Caco-2 (cell line): Measurements from ENCODE around the gene ARAP3. TPM values are rescaled to one million over a fixed set of nuclear protein-coding genes. Genes with fewer than 3 reads are reported as not detected.

Experiments used
- BruUV-seq: library from RNA; stranded (reverse); fragments of 400-500 nt; replicated peaks from 2 replicates; lab custom pipeline; 2021; lab: Mats Ljungman, UMichigan
- CTCF ChIA-PET: fragments of 300-600 bp; sonication (Branson Sonifier 250); formaldehyde crosslinking; loops from one replicate; lab custom pipeline; 2022; ENCODE audit warnings: antibody characterized with exemption; lab: Charles Lee
- POLR2A ChIA-PET: fragments of 300-600 bp; sonication (Branson Sonifier 250); formaldehyde crosslinking; loops from one replicate; lab custom pipeline; 2022; ENCODE audit warnings: antibody characterized with exemption; lab: Charles Lee
- DNase-seq, 2 experiments: peaks; one replicate each; pipeline versions ENCODE4 v3.0.0 to v3.0.0-alpha.2; 2020 to 2022
- H3K27me3 ChIP-seq: replicated peaks from 2 replicates; pipeline ENCODE4 v1.6.0; 2011; ENCODE audit warnings: low read length; ENCODE audit not compliant: control insufficient read depth, insufficient read depth
- H3K36me3 ChIP-seq: 2 replicates; pipeline ENCODE4 v1.5.1; 2011; ENCODE audit warnings: low read length; ENCODE audit not compliant: control insufficient read depth, insufficient read depth
- H3K4me1 ChIP-seq: fragments of 250-450 bp; sonication (Bioruptor Pico); 2 replicates; pipeline ENCODE4 v1.5.1; 2020; ENCODE audit warnings: mild to moderate bottlenecking
- H3K4me3 ChIP-seq: 2 replicates; pipeline ENCODE4 v1.5.1; 2011; ENCODE audit warnings: low read depth, mild to moderate bottlenecking, control low read depth, low read length
- H3K9me3 ChIP-seq: fragments of 250-450 bp; sonication (Bioruptor Pico); 2 replicates; pipeline ENCODE4 v1.5.1; 2020; ENCODE audit warnings: mild to moderate bottlenecking, moderate library complexity
- H3K27ac Mint-ChIP-seq: one replicate; pipeline ENCODE4 v1.8.0; 2022; ENCODE audit warnings: mixed read lengths; ENCODE audit not compliant: unreplicated experiment
- H3K27me3 Mint-ChIP-seq: one replicate; pipeline ENCODE4 v1.8.0; 2022; ENCODE audit warnings: mixed read lengths; ENCODE audit not compliant: insufficient read depth, unreplicated experiment
- H3K36me3 Mint-ChIP-seq: one replicate; pipeline ENCODE4 v1.8.0; 2022; ENCODE audit warnings: mild to moderate bottlenecking, mixed read lengths; ENCODE audit not compliant: insufficient read depth, unreplicated experiment
- H3K4me1 Mint-ChIP-seq: one replicate; pipeline ENCODE4 v1.8.0; 2022; ENCODE audit warnings: low read depth, mixed read lengths; ENCODE audit not compliant: unreplicated experiment
- H3K4me3 Mint-ChIP-seq: one replicate; pipeline ENCODE4 v1.8.0; 2022; ENCODE audit warnings: mild to moderate bottlenecking, moderate library complexity, mixed read lengths; ENCODE audit not compliant: unreplicated experiment
- H3K9me3 Mint-ChIP-seq: one replicate; pipeline ENCODE4 v1.8.0; 2022; ENCODE audit warnings: mixed read lengths; ENCODE audit not compliant: unreplicated experiment
- intact Hi-C: fragments of 100-400 bp; cut with micrococcal nuclease; formaldehyde crosslinking; loops from one replicate; pipeline ENCODE4 v1.10.0; 2022; ENCODE audit not compliant: unreplicated experiment
- total RNA-seq: library from RNA; stranded (reverse); gene quantifications from 2 replicates; pipeline ENCODE4 v1.2.3, GENCODE V29; 2022
- TF ChIP-seq, protein P1 (sequence below), 2 experiments: fragments of 200-600 bp in 1 of 2; IDR thresholded peaks; 1 replicate in 1 of 2; 2 replicates in 1 of 2; pipeline versions ENCODE4 v1.5.1 to v1.8.0; 2011 to 2022; ENCODE audit warnings: antibody characterized with exemption in 1 of 2, control low read depth in 1 of 2, inconsistent platforms in 1 of 2, low read depth in 1 of 2, low read length in 1 of 2, mild to moderate bottlenecking in 1 of 2, moderate library complexity in 1 of 2; ENCODE audit not compliant: insufficient read depth in 1 of 2, severe bottlenecking in 1 of 2, unreplicated experiment in 1 of 2

ARAP3 gene
- total RNA-seq, 1 experiment from 2014 or later: 6.3 TPM

DNA sequence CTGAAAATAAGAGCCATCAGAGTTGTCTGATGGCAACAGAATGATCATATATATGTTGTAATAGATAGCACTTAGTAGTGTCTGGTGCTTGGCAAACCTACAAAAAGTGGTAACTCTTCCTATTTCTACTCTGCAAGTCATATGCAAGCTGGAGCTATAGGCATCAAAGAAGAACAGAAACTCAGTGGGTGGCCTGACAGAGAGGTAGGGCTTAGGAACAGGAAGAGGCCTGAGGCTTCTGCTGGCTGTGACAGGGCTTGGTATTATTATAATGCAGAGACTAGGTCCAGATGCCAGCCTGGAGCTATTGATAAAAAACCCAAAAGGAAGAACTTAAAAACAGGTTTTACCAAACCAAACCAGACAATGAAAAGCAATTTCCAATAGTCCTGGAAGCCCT, 58.8 kb downstream of the ARAP3 start:
- Mint-ChIP-seq H3K4me3 (no peak overlapping the region), H3K4me1 (no peaks in the 10 kb centered on the region), H3K36me3 (peaks cover 44% of the 10 kb centered on the region), H3K27ac (no peak overlapping the region), H3K9me3 (no peaks in the 10 kb centered on the region), H3K27me3 (no peaks in the 10 kb centered on the region)
- H3K4me3 ChIP-seq: no peak overlapping the region
- no peaks in the 10 kb centered on the region for H3K9me3 ChIP-seq
- H3K4me1 ChIP-seq: peaks cover 4% of the 10 kb centered on the region; the same call in 1 of the 2 replicates
- BruUV-seq: no TSS peak
- ChIA-PET POLR2A (no interaction called here), CTCF (interaction anchor here (0.9 kb wide), 1 partner anchor 31 kb away, joined by 6 read pairs; no protein-coding TSS in a partner anchor)
- TF ChIP-seq, protein P1, sequence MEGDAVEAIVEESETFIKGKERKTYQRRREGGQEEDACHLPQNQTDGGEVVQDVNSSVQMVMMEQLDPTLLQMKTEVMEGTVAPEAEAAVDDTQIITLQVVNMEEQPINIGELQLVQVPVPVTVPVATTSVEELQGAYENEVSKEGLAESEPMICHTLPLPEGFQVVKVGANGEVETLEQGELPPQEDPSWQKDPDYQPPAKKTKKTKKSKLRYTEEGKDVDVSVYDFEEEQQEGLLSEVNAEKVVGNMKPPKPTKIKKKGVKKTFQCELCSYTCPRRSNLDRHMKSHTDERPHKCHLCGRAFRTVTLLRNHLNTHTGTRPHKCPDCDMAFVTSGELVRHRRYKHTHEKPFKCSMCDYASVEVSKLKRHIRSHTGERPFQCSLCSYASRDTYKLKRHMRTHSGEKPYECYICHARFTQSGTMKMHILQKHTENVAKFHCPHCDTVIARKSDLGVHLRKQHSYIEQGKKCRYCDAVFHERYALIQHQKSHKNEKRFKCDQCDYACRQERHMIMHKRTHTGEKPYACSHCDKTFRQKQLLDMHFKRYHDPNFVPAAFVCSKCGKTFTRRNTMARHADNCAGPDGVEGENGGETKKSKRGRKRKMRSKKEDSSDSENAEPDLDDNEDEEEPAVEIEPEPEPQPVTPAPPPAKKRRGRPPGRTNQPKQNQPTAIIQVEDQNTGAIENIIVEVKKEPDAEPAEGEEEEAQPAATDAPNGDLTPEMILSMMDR (IDR thresholded peaks at IDR 0.05; ENCODE audit: insufficient read depth in 1 of 2, low read depth in 1 of 2, low read length in 1 of 2, severe bottlenecking in 1 of 2, unreplicated experiment in 1 of 2): no peak
- intact Hi-C loops: no loop called here
- no peak for DNase-seq
- H3K27me3 ChIP-seq: no peaks in the 10 kb centered on the region
- peaks cover 2% of the 10 kb centered on the region for H3K36me3 ChIP-seq

DNA sequence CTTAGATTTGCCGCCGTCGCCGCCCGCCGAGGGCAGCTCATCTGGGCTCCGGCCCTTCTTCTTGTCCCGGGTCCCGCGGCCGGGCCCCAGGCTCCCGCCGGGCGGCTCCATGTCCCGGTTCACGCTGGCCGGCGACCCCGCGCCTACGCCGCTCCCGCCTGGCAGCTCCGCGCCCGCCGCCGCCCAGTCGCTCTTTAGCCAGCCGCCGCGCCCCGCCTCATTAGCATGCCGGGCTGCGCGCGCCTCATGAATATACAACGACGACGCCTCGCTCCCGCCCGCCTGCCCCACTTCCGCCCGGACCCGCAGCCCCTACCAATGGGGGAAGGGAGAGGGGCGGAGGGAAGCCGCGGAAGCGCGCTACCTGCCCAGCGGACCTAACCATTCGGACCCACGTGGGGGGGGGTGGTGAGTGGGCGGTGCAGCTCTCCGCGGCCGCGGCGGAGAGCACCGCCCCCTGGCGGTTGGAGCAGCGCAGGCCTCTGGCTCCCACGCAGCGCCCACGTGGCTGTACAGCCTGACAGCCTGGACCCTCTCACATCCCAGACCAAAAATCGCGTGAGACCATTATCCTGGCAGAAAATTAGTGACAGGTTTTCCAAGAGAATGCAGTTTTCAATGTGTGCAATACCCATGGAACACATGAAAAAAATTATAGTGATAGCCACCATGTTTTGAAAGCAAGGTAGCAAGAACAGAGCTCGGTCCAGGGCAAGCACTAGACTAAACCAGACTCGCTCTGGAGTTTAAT, 63.1 kb downstream of the ARAP3 start, which contains the start of gene DIAPH1:
DIAPH1 (minus strand) TSS at position 197 of the 751 bp plus-strand sequence; CDS start at position 111, 86 bp downstream.
- peak within 1 kb of the TSS; percentile 96 for H3K27ac Mint-ChIP-seq
- no peaks in the 10 kb centered on the region for H3K27me3 Mint-ChIP-seq
- Histone ChIP-seq H3K4me3 (peak within 1 kb of the TSS; percentile 87), H3K9me3 (no peaks in the 10 kb centered on the region), H3K27me3 (no peaks in the 10 kb centered on the region), H3K4me1 (peaks cover 29% of the 10 kb centered on the region), H3K36me3 (peaks cover 2% of the 10 kb centered on the region; the same call in 1 of the 2 replicates)
- peaks cover 52% of the 10 kb centered on the region for H3K36me3 Mint-ChIP-seq
- BruUV-seq: no TSS peak
- peak; percentile 98 for DNase-seq
- H3K4me1 Mint-ChIP-seq: peaks cover 13% of the 10 kb centered on the region
- ChIA-PET POLR2A (interaction anchor here (0.5 to 2.6 kb wide), 8 partner anchors 11 to 986 kb away, joined by 3 to 57 read pairs (median 3); partner anchors contain the start of genes CD14, HDAC3, RELL2 and TAF7), CTCF (interaction anchor here (0.7 to 3.2 kb wide), 14 partner anchors 10 to 1403 kb away, joined by 3 to 190 read pairs (median 7); partner anchors contain the start of genes HDAC3 and RELL2)
- TF ChIP-seq, protein P1 (IDR thresholded peaks at IDR 0.05; ENCODE audit: insufficient read depth in 1 of 2, low read depth in 1 of 2, low read length in 1 of 2, severe bottlenecking in 1 of 2, unreplicated experiment in 1 of 2): peak; percentile 95 to 97
- no peaks in the 10 kb centered on the region for H3K9me3 Mint-ChIP-seq
- H3K4me3 Mint-ChIP-seq: peak within 1 kb of the TSS; percentile 89
- intact Hi-C loops: loop anchor here (1.0 kb wide), 6 partner anchors 11 to 55 kb away; partner anchors contain the start of genes FCHSD1, HDAC3 and RELL2
